Hair follicular keratinocyte (primary cell): ENCODE results near the gene GCFC2. TPM values are rescaled to one million over a fixed set of nuclear protein-coding genes. Genes with fewer than 3 reads are reported as not detected.

Source experiments
- total RNA-seq: library from RNA; depleted of rRNA; stranded (reverse); fragments of >200 nt; gene quantifications from 2 replicates; pipeline ENCODE4 v1.2.3, GENCODE V29; 2015

Gene GCFC2
- 16.9 and 18.2 TPM in 2 replicates for total RNA-seq

DNA sequence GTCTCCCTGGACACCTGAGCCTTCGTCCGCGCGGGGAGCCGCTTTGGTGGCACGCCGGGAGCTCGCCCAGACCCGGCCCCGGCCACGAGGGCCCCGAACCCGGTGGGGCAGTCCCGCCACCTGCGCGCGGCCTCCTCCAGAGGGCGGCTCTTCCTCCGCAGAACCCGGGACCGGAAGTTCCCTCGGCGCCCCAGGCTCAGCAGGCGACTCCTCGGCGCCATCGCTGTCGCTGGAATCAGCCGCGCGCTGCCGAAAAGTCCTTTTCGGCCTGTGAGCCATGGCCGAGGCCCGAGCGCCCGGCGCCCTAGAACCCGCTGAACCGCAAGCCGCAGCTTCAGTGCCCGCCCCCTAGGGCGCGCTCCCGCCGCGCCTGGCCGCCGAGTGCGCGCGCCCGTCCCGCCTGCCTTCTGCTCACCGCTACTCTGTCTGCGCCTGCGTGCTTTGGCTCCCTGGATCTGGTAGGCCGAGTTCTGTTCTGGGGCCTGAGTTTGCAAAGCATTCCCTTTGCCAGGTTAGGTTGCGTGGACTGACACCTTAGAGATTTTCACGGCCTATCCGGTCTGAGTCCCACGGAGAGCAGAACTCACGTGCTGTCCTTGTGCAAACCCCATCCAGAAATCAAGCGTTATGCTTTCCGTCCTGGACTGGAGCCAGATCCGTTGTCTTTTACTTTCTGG, at the start of gene GCFC2:
Gene GCFC2 (minus strand): TSS at position 339 of the 677 bp plus-strand sequence. CDS start 60 bp downstream, at position 279.

DNA sequence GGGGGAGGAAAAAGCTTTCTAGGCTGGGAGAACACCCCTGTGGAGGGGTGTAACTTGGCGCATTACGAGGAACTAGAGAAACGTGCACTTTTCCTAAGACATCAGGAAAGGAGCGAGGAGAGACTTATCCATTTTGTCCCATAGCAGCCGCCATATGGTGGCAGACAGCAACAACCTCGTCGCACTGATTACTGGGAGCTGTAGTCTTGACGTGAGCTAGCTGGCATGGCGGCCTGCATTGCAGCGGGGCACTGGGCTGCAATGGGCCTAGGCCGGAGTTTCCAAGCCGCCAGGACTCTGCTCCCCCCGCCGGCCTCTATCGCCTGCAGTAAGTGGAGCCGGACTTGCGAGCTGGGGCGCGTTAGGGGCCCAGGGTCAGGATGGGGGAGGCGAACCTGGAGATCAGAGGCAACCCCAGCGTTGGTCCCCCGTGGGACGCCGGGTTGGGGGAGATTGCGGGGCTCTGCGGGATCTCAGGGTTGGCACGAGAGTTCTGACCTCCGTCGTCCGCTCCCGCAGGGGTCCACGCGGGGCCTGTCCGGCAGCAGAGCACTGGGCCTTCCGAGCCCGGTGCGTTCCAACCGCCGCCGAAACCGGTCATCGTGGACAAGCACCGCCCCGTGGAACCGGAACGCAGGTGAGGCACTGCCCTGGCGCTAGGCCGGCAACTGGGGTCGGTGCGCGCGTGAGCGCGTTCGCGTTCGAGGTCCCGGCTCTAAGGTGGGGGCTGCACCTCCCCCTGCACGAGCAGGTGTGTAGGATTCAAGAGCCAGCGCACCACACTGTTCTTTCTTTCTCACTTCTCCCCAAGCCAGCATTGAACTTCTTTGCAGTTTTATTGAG, 63.9 kb downstream of the GCFC2 start, which contains the start of gene MRPL19:
Gene MRPL19 (plus strand): TSS at position 201 of the 843 bp plus-strand sequence. CDS start 25 bp downstream, at position 226.

Other genes with a start within 250 kb of the GCFC2 start
- gene EVA1A, start 150.0 kb downstream of the GCFC2 start, total RNA-seq: 33.5 and 56.0 TPM in 2 replicates
- 48.2 and 88.4 TPM in 2 replicates for gene MRPL19, start 64.1 kb downstream of the GCFC2 start, total RNA-seq